ENCODE data around the gene KCNJ11.
"Not testable (repeated sequence)": the region's sequence is repeated elsewhere in the genome, so short reads cannot be mapped to it uniquely, and the experiment has no call there.

KCNJ11 gene

GRCh38 chr11:17388609-17389210 lies at the start of gene KCNJ11:
Gene KCNJ11 (minus strand): TSS chr11:17388659. CDS start chr11:17388091, 568 bp downstream.
- DNase-seq, result no peak

DNA sequence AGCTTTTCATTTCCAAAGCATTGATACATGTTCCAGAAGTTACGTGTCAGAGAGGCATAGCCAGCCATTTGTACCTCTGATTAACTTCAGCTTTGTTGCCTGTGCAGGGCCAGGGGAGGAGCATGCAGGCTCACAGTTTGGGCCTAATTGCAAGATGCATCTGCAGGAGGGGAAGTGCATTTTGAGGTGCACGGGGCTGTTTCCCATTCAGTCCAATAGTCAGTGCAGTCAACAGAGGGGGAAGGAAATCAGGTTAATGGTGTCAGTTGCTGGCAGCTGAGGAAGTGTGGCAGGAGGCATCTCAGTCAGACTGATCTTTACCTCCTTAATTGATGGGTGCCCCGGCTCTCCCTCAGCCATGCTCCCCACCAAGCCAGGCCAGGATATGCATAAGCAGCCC lies 48.9 kb upstream of the KCNJ11 start:
- no peak for DNase-seq

- no peak for DNase-seq
Measured at GRCh38 chr11:17434108-17434507, 45.6 kb upstream of the KCNJ11 start.

GRCh38 chr11:17432002-17432401 lies 43.5 kb upstream of the KCNJ11 start:
- no peak for DNase-seq

- no peak for DNase-seq
Measured at GRCh38 chr11:17431139-17431538, 42.7 kb upstream of the KCNJ11 start.

DNA sequence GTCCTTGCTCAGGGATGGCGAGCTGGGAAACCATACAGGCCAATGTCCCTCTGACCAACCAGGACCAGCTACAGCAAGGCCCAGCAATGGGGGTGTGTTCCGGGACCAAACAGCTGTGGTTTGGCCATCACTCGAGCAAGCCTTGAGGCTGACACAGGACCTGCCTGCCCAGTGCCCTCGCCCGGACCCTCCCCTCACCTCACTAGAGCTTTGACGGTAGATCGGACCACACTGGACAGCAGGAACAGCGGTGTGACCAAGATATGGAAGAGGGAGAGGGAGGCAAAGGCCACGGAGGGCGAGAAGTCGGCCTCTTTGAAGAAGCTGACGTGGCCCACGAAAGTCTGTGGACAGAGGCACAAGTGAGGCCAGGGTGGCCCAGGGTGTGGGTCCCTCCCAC lies 42.2 kb upstream of the KCNJ11 start:
- no peak for DNase-seq

DNA sequence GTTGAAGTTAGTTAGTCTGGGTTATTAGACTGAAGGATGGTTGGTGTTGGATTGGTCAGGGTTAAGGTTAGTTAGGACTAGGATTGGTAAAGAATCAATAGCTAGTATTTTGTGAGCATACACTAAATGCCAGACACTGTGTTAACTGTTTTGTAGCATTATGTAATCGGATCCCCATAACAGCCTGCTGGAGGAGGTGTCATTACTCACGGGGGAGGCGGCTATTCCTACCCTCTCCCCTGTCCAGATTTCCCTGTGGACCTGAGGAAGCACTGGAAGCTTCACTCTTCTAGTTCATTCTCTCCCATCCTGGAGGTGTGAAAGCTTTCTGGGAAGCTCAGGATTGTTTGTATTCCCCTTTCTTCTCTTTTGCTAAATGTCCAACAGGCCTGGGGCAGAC lies 40.5 kb upstream of the KCNJ11 start:
- DNase-seq, result no peak

GRCh38 chr11:17428261-17428660 lies 39.8 kb upstream of the KCNJ11 start:
- no peak for DNase-seq

DNA sequence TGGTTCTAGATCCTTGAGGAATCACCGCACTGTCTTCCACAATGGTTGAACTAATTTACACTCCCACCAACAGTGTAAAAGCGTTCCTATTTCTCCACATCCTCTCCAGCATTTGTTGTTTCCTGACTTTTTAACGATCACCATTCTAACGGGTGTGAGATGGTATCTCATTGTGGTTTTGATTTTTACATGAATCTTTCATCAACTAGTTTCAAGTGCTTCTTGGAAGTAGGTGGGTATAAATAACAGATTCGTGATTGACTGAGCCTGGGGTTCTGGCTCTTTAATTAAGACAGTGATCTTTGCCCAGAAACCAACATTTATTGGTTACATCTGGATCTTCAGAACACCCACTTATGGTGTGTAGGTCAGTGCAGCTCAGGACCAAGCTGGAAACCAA lies 37.8 kb upstream of the KCNJ11 start:
- not testable (repeated sequence) for DNase-seq

DNA sequence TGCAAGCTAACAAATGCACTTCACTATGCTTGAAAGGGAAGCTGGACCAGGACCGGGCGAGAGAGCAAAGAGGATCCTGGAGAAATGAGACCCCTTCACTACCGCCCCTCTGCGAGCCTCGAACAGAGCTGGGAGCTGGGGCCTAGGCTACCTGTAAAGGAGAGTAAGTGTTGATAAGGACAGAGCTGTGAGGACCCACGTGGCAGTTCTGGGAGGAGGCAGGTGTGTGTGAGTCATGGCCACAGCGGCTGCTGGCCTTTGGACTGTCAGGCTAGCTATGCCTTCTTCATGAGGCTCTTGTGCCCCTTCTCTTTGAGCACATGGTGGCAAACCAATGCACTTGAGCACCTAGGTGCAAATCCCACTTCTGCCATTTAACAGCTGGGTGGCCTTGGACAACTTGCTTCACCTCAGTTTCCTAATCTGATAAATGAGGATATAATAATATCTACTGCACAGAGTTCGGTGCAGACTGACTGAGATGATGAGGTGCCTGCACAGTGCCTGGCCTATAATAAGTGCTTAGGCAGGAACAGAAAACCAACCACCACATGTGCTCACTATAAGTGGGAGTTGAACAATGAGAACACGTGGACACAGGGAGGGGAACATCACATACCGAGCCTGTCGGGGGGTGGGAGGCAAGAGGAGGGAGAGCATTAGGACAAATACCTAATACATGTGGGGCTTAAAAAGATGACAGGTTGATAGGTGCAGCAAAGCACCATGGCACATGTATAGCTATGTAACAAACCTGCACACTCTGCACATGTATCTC lies 35.3 kb upstream of the KCNJ11 start:
- DNase-seq, result no peak

DNA sequence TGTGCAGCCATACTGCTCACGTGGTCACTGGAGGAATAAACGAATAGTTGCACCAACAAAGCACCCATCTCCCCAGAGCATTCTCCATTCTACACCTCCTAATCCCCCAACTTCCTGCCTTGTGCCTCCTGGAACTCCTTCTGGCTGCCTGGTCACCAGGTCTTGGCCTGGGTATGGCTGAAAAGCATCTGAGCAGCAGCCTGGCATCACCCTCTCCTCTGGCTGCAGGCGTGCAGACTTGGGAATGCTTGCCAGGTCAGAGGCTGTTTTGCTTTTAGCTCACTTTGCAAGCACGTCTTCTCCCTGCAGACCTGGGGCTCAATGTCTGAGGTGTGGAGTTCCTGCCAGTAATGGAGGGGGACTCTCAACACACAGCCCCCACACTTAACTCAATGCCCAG lies 33.3 kb upstream of the KCNJ11 start:
- DNase-seq, result no peak

GRCh38 chr11:17418444-17419081 lies 30.1 kb upstream of the KCNJ11 start:
- no peak for DNase-seq

DNA sequence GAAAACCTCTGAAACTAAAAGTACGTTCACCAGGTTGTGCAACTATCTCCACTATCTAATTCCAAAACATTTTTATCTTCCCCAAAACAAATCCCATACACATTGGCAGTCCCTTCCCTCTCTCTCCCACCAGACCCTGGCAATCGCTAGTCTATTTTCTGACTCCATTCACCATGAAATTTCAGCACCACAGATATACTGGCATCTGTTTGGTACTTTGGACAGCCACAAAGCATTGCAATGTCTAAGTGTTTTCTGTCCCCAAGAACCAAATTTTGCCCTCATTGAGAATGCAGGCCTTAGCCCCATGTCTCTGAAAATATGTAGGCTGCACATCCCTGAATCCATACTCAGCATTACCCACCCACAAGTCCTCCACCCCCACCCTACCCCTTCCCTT lies 28.0 kb upstream of the KCNJ11 start:
- DNase-seq, result no peak

DNA sequence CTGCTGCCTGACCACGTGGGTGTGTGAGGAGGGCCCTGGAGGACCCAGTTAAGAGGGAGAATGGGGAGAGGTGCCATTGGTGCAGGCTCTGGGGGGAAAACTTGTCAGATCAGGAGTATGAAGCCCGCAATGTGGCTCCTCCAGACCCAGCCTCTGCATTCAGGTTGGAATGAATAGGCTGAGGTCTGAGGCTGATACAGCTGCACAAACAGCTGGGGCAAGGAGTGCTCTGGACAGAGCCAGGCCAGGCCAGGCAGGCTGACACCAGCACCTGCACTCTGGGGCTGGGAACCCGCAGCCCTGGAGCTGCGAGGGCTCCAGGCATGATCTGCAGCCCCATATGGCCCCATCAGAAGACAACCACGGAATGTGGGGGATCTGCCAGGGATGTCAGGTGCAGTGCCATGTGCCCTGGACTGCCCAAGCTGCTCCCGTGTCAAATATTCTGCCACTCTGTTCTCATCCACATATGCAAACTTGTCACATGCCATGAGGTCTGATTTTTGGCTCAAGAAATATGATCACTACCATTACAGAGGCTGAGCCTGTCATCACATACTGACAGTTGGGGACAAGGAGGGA lies 27.2 kb upstream of the KCNJ11 start:
- no peak for DNase-seq

- no peak for DNase-seq
Measured at GRCh38 chr11:17414992-17415391, 26.5 kb upstream of the KCNJ11 start.

GRCh38 chr11:17414317-17414737 lies 25.9 kb upstream of the KCNJ11 start:
- DNase-seq, result no peak

- no peak for DNase-seq
Measured at GRCh38 chr11:17413414-17414316, 25.2 kb upstream of the KCNJ11 start.

- DNase-seq, result no peak
Measured at GRCh38 chr11:17412488-17413180, 24.2 kb upstream of the KCNJ11 start.

- DNase-seq, result no peak
Measured at GRCh38 chr11:17411418-17411817, 23.0 kb upstream of the KCNJ11 start.

DNA sequence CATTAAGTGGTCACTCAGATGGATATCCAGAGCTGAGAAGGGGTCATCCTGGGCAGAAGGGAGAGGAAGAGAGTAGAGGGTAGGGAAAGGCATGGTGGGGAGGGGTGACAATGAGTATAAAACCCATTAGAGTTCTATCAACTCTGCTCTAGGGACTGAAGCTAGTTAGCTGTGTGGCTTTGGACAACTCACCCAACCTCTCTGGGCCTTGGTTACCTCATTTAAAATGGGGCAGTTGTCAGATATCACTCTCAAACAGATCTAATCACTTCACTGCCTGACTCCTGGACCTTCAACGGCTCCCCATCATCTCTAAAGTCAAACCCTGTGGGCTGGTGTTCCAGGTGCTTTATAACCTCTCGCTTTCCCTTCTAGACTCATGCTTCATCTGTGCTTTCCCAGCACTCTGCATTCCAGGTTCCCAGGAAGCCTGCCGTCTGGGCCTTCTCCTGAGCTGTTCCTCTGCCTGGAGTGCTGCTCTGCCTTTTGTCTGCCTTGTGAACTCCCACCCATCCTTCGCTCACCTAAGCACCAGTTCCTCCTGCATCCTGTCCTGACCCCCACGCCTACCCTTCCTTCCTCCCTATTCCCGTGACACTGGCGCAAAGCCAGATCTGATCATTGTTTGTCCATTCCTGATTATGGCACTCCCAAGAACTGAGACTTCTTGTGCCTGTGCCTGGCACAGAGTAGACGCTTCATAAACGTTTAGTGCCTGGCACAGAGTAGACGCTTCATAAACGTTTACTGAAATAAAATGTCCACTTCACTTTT lies 22.3 kb upstream of the KCNJ11 start:
- DNase-seq, result no peak

DNA sequence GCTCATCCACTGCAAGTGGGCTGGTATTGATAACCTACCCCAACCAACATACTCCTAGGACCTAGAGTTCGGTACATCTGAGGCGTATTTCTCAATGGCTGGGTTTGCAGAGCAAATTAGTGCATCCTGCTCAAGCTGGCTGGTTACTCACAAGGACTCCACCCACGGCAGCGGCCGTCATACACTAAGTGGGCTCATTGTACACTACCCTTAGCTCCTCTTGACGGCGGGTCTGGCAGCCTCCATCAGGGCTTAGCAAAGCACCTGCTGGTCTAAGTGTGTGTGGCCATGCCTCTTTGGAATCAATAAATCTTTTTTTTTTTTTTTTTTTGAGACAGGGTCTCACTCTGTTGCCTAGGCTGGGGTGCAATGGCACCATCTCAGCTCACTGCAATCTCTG lies 20.2 kb upstream of the KCNJ11 start:
- no peak for DNase-seq
